Mammary epithelial cell (primary cell): ENCODE measurements around the gene SLC30A1.

Source experiments
- CTCF ChIP-seq, 2 donors: IDR thresholded peaks in 1 of 2; conservative IDR thresholded peaks in 1 of 2; 2 replicates each; pipeline ENCODE4 v1.5.1; 2011 to 2012; ENCODE audit warnings: inconsistent platforms in 2 of 2, low read length in 2 of 2, mild to moderate bottlenecking in 2 of 2, control low read depth in 1 of 2, low read depth in 1 of 2; ENCODE audit not compliant: insufficient read depth in 1 of 2; ENCODE audit errors: extremely low read depth in 1 of 2
- EZH2 ChIP-seq: IDR thresholded peaks from 2 replicates; pipeline ENCODE4 v1.6.1; 2012; ENCODE audit warnings: low read length, inconsistent platforms, borderline replicate concordance

DNA sequence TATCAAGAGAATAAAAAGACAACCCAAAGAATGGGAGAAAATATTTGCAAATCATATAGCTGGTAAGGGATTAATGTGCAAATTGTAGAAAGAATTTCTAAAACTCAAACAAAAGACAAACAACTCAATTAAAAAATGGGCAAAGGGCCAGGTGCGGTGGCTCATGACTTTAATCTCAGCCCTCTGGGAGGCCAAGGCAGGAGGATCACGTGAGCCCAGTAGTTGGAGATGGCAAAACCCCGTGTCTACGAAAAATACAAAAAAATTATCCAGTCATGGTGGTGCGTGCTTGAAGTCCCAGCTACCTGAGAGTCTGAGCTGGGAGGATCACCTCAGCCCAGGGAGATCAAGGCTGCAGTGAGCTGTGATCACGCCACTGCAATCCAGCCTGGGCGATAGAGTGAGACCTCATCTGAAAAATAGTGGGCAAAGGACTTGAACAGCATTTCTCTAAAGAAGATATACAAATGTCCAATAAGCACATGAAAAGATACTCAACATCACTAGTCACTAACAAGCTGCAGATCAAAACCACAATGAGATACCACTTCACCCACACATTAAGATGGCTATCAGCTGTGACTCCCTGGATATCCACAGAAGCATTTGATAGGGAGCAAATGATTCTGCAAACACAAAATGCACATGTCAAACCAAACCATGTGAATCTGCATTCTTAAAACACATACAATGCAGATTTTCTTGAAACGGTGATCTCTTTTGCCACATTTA is 20.9 kb downstream of the SLC30A1 start:
- TF ChIP-seq CTCF (conservative IDR thresholded peaks at IDR 0.05 in 1 of 2, IDR thresholded peaks at IDR 0.05 in 1 of 2; ENCODE audit: extremely low read depth in 1 of 2, insufficient read depth in 1 of 2, low read depth in 1 of 2, low read length in 2 of 2) = no peak
- no peak for TF ChIP-seq EZH2
